ENCODE results near the gene RPS25.

RPS25 gene

GRCh38 chr11:119024430-119025098, 6.4 kb upstream of the RPS25 start:
- Histone ChIP-seq H3K27me3 (ENCODE audit: insufficient read depth, low read length, poor library complexity, severe bottlenecking) (no peaks in the 10 kb centered on the region), H3K4me2 (ENCODE audit: low read depth, low read length, poor library complexity, severe bottlenecking) (peak overlapping the region; percentile 7), H3F3A (ENCODE audit: low read depth) (no peaks in the 10 kb centered on the region), H3K4me3 (ENCODE audit: low read length, poor library complexity, severe bottlenecking) (no peak overlapping the region), H2AFZ (ENCODE audit: low read length) (no peak overlapping the region), H3K79me2 (ENCODE audit: insufficient read depth, low read length) (peaks cover 57% of the 10 kb centered on the region), H3K9me2 (replicated peaks; ENCODE audit: low read depth, low read length) (no peaks in the 10 kb centered on the region), H3K9me3 (ENCODE audit: insufficient read depth, low read depth, low read length) (no peaks in the 10 kb centered on the region), H3K9ac (ENCODE audit: low read depth, low read length, poor library complexity, severe bottlenecking) (peak overlapping the region; percentile 19), H3K36me3 (ENCODE audit: insufficient read depth, low read length) (peaks cover 10% of the 10 kb centered on the region), H4K20me1 (ENCODE audit: insufficient read depth, low read length, poor library complexity, severe bottlenecking) (peaks cover 7% of the 10 kb centered on the region), H3K4me1 (ENCODE audit: insufficient read depth, low read length, poor library complexity, severe bottlenecking) (peaks cover 27% of the 10 kb centered on the region)
- TF ChIP-seq, protein P1, sequence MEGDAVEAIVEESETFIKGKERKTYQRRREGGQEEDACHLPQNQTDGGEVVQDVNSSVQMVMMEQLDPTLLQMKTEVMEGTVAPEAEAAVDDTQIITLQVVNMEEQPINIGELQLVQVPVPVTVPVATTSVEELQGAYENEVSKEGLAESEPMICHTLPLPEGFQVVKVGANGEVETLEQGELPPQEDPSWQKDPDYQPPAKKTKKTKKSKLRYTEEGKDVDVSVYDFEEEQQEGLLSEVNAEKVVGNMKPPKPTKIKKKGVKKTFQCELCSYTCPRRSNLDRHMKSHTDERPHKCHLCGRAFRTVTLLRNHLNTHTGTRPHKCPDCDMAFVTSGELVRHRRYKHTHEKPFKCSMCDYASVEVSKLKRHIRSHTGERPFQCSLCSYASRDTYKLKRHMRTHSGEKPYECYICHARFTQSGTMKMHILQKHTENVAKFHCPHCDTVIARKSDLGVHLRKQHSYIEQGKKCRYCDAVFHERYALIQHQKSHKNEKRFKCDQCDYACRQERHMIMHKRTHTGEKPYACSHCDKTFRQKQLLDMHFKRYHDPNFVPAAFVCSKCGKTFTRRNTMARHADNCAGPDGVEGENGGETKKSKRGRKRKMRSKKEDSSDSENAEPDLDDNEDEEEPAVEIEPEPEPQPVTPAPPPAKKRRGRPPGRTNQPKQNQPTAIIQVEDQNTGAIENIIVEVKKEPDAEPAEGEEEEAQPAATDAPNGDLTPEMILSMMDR (conservative IDR thresholded peaks at IDR 0.05; ENCODE audit: low read length): no peak
- no peak for TF ChIP-seq EZH2phosphoT487 (IDR thresholded peaks at IDR 0.05; ENCODE audit: borderline replicate concordance)

DNA sequence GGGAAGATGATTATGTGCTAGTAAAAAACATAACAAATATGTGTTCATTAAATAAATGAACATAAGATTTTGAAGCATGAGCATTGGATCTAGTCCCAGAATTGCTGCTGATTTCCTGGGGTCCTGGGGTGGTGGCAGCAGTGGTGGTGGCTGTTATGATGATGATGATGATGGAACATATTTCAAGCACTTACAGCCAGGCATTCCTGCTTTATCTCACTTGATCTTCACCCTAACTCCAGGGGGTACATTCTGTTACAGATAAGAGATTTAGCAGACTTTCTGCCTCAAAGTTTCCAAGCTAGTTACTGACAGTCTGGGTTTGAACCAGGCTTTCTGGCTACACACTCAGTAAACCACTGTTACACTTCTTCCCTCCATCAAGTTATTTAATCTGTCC, 5.6 kb upstream of the RPS25 start:
- Histone ChIP-seq H3K9ac (ENCODE audit: low read depth, low read length, poor library complexity, severe bottlenecking) (peak overlapping the region; percentile 19), H4K20me1 (ENCODE audit: insufficient read depth, low read length, poor library complexity, severe bottlenecking) (peaks cover 14% of the 10 kb centered on the region), H3K4me3 (ENCODE audit: low read length, poor library complexity, severe bottlenecking) (no peak overlapping the region), H3K27me3 (ENCODE audit: insufficient read depth, low read length, poor library complexity, severe bottlenecking) (no peaks in the 10 kb centered on the region), H3K4me1 (ENCODE audit: insufficient read depth, low read length, poor library complexity, severe bottlenecking) (peaks cover 20% of the 10 kb centered on the region), H3K79me2 (ENCODE audit: insufficient read depth, low read length) (peaks cover 57% of the 10 kb centered on the region), H2AFZ (ENCODE audit: low read length) (no peak overlapping the region), H3K9me3 (ENCODE audit: insufficient read depth, low read depth, low read length) (no peaks in the 10 kb centered on the region), H3K9me2 (replicated peaks; ENCODE audit: low read depth, low read length) (no peaks in the 10 kb centered on the region), H3K4me2 (ENCODE audit: low read depth, low read length, poor library complexity, severe bottlenecking) (peak overlapping the region; percentile 7), H3K36me3 (ENCODE audit: insufficient read depth, low read length) (peaks cover 10% of the 10 kb centered on the region), H3F3A (ENCODE audit: low read depth) (no peaks in the 10 kb centered on the region)
- TF ChIP-seq EZH2phosphoT487 (IDR thresholded peaks at IDR 0.05; ENCODE audit: borderline replicate concordance): no peak
- TF ChIP-seq, protein P1 (conservative IDR thresholded peaks at IDR 0.05; ENCODE audit: low read length): no peak

GRCh38 chr11:119021631-119022030, 3.5 kb upstream of the RPS25 start:
- Histone ChIP-seq H3F3A (ENCODE audit: low read depth) (no peaks in the 10 kb centered on the region), H3K79me2 (ENCODE audit: insufficient read depth, low read length) (peaks cover 65% of the 10 kb centered on the region), H3K36me3 (ENCODE audit: insufficient read depth, low read length) (peaks cover 10% of the 10 kb centered on the region), H3K4me1 (ENCODE audit: insufficient read depth, low read length, poor library complexity, severe bottlenecking) (peaks cover 20% of the 10 kb centered on the region), H2AFZ (ENCODE audit: low read length) (no peak overlapping the region), H3K27me3 (ENCODE audit: insufficient read depth, low read length, poor library complexity, severe bottlenecking) (no peaks in the 10 kb centered on the region), H4K20me1 (ENCODE audit: insufficient read depth, low read length, poor library complexity, severe bottlenecking) (peaks cover 29% of the 10 kb centered on the region), H3K4me2 (ENCODE audit: low read depth, low read length, poor library complexity, severe bottlenecking) (peak overlapping the region; percentile 60), H3K9me2 (replicated peaks; ENCODE audit: low read depth, low read length) (no peaks in the 10 kb centered on the region), H3K9me3 (ENCODE audit: insufficient read depth, low read depth, low read length) (no peaks in the 10 kb centered on the region), H3K4me3 (ENCODE audit: low read length, poor library complexity, severe bottlenecking) (no peak overlapping the region), H3K9ac (ENCODE audit: low read depth, low read length, poor library complexity, severe bottlenecking) (no peak overlapping the region)
- TF ChIP-seq, protein P1 (conservative IDR thresholded peaks at IDR 0.05; ENCODE audit: low read length): no peak
- TF ChIP-seq EZH2phosphoT487 (IDR thresholded peaks at IDR 0.05; ENCODE audit: borderline replicate concordance): no peak
